Femur (tissue), 1 donor: ENCODE results near the gene SPTSSA.
"Not testable (repeated sequence)": the region's sequence is repeated elsewhere in the genome, so short reads cannot be mapped to it uniquely, and the experiment has no call there.

ENCODE experiments used
- DNase-seq: peaks from one replicate; pipeline ENCODE4 v3.0.0-alpha.2; 2017

SPTSSA gene, protein sequence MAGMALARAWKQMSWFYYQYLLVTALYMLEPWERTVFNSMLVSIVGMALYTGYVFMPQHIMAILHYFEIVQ

GRCh38 chr14:34462132-34462893 is at the start of gene SPTSSA:
Gene SPTSSA, minus strand, starts transcription at chr14:34462240. Its CDS starts 33 bp downstream, at chr14:34462207.
- peak; percentile 97 for DNase-seq

- no peak for DNase-seq
Measured at GRCh38 chr14:34507884-34508283, 45.8 kb upstream of the SPTSSA start.

GRCh38 chr14:34507459-34507858 is 45.4 kb upstream of the SPTSSA start:
- no peak for DNase-seq

GRCh38 chr14:34505124-34505491 is 43.1 kb upstream of the SPTSSA start:
- not testable (repeated sequence) for DNase-seq

DNA sequence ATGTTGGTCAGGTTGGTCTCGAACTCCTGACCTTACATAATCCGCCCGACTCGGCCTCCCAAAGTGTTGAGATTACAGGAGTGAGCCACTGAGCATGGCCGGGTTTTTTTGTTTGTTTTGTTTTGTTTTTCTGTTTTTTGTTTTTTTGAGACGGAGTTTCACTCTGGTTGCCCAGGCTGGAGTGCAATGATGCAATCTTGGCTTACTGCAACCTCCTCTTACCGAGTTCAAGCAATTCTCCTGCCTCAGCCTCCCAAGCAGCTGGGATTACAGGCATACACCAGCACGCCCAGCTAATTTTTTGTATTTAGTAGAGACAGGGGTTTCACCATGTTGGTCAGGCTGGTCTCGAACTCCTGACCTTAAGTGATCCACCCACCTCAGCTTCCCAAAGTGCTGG is 42.0 kb upstream of the SPTSSA start:
- DNase-seq: not testable (repeated sequence)

DNA sequence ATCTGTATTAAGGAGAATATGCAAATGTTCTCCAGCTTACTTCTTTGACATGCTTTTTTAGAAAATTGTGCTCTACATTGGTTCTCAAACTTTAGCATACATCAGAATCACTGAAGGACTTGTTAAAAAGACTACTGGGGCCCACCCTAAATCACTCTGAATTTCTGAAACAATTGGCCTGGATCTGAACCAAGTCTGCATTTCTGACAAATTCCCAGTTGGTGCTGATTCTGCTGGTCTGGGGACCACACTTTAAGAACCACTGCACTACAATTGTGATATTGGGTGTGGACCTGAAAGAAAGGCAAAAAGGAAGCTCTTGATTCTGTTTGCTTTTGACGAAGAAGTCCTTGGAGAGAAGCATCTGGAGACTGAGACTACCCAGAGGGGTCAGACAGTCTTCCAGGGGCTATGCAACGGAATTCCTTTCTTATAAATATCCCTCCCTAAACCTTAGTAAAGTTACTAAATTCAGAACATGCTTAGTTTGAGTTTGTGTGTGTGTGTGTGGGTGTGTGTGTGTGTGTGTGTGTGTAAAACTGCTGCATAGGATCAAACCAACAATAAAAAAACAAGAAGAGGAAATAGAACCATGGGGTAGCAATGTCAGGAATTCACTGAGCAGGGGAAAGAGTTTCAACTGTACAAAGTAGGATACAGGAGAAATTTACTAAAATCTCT is 40.6 kb upstream of the SPTSSA start:
- no peak for DNase-seq

GRCh38 chr14:34502001-34502400 is 40.0 kb upstream of the SPTSSA start:
- DNase-seq: no peak

DNA sequence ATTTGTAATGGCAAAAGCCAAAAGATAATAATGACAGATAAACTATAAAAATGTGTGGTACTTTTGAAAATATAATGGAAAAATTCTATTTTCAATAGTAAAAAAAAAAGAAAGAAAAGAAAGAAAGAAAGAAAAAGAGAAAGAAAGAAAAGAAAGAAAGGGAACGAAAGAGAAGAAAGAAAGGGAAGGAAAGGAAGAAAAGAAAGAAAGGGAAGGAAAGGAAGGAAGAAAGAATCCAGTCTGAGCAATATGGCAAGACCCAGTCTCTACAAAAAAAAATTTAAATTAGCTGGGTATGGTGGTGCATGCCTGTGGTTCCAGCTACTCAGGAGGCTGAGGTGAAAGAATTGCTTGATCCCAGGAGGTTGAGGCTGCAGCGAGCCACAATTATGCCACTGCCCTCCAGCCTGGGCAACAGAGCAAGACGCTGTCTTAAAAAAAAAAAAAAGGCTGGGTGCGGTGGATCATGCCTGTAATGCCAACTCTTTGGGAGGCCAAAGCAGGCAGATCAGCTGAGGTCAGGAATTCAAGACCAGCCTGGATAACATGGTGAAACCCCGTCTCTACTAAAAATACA is 39.1 kb upstream of the SPTSSA start:
- no peak for DNase-seq

- no peak for DNase-seq
Measured at GRCh38 chr14:34498684-34499412, 36.8 kb upstream of the SPTSSA start.

DNA sequence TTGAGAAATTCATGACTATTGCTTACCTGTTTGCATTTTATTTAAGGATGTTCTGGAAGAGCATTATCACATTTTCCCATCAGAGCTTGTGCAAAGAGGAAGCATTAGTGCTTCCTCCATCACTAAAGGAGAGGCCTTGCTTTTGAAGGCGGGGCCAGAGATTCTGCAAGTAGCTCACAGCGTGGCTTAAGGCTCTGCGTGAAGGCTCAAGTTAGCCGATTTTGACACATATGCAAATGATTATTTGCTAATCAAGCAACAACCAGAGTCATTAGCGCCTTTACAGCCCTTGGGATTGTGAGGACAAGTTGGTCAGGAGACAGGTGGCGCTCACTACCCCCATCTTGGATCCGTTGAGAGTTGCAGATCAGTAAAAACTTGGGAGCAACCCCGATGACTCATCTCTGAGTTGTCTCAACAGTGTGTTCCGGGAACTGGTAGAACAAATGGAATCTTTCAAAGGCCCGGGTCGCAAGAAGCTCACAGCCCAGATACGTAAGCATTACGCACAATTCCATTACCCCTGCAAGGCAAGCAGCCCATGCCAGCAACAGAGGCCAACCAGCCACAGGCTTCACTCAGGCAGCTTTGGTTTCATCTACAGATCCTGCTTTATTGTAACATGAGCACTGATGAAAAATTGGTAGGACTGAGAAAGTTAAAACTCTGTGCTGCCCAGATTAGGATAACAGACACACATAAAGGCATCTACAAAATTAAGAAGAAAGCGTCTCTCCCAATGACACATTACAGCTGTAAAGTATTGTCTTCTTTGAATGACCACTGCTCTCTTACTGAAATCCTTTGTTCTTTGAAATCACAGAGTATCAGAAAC is 34.9 kb upstream of the SPTSSA start:
- DNase-seq: peak; percentile 91

GRCh38 chr14:34496007-34496678 is 34.1 kb upstream of the SPTSSA start:
- no peak for DNase-seq

DNA sequence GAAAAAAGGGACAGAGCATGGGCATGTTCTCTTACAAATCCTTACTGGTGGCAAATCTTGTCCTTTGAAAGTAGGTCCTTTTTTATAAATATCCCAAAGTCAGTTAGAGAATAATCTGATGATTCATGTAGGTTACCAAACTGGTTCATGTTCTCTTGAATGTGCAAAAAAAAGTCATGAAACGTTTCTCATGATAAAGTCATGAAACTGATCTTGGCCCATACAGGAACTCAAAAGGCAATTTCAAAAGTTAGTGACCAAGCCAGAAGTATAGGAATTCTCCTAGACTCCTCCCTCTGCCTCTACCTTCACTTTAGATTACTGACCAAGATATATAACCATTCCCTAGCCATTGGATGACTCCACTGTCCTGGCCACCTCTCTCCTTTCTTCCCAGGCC is 27.3 kb upstream of the SPTSSA start:
- no peak for DNase-seq

GRCh38 chr14:34488528-34488927 is 26.5 kb upstream of the SPTSSA start:
- no peak for DNase-seq

DNA sequence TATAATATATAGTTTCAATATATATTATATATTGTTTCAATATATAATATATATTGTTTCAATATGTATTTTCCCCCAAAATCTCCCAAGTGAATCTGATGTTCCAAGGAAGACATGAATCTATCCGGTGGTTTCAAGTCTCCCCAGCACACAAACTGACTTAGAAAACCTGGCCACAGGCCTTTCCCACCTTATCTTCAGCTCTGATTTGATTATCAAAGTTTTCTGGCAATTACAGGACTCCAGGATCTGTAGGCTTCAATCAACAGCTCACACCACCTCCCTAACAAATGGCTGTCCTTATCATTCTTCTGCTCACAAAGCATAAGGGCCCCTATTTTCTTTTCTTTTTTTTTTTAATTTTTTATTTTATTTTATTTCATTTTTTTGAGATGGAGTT is 22.7 kb upstream of the SPTSSA start:
- no peak for DNase-seq

- DNase-seq: no peak
Measured at GRCh38 chr14:34482463-34482862, 20.4 kb upstream of the SPTSSA start.

DNA sequence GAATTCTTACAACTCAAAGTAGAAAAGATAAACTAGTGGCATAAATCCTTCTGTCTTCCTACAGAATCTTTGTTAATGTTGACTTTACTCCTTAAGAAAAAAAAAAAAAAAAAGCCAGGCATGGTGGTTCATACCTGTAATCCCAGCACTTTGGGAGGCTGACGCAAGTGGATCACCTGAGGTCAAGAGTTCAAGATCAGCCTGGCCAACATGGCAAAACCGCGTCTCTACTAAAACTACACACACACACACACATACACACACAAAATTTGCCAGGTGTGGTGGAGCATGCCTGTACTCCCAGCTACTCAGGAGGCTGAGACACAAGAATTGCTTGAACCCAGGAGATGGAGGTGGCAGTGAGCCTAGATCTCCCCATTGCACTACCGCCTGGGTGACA is 17.7 kb upstream of the SPTSSA start:
- DNase-seq: no peak

- DNase-seq: no peak
Measured at GRCh38 chr14:34478261-34478660, 16.2 kb upstream of the SPTSSA start.

DNA sequence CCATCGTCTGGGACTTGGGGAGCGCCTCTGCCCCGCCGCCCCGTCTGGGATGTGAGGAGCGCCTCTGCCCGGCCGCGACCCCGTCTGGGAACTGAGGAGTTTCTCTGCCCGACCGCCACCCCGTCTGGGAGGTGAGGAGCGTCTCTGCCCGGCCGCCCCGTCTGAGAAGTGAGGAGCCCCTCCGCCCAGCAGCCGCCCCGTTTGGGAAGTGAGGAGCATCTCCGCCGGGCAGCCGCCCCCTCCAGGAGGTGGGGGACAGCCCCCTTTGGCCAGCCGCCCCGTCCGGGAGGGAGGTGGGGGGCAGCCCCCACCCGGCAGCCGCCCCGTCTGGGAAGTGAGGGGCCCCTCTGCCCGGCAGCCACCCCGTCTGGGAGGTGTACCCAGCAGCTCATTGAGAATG is 14.0 kb upstream of the SPTSSA start:
- DNase-seq: not testable (repeated sequence)

DNA sequence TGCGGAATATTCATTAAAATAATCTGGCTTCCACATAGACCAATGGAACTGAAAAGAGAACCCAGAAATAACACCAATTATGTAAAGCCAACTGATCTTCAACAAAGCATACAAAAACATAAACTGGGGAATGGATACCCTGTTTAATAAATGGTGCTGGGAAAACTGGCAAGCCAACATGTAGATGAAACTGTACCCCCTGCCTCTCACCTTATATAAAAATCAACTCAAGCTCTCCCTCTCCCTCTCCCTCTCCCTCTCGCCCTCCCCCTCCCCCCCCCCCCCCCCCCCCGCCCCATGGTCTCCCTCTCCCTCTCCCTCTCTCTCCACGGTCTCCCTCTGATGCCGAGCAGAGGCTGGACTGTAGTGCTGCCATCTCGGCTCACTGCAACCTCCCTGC is 13.1 kb upstream of the SPTSSA start:
- no peak for DNase-seq

- DNase-seq: no peak
Measured at GRCh38 chr14:34474187-34474679, 12.2 kb upstream of the SPTSSA start.

GRCh38 chr14:34472706-34473279 is 10.8 kb upstream of the SPTSSA start:
- no peak for DNase-seq
